Measurements from ENCODE around the gene BCKDHB. TPM values are rescaled to one million over a fixed set of nuclear protein-coding genes. Genes with fewer than 3 reads are reported as not detected.

Gene BCKDHB
- total and polyA plus RNA-seq, 2 donors (not counting 3 experiments of a cell fraction or from before 2014, with no cell fraction given), result 5.6 to 12.2 TPM

GRCh38 chr6:80268865-80269730 lies 162.6 kb downstream of the BCKDHB start:
- dilution Hi-C loops (cut with MboI; ENCODE audit: extremely low pct_ligation_motif_present, low sequenced_read_pairs), result no loop called here
- H3K9ac ChIP-seq (replicated peaks; ENCODE audit: extremely low read depth, insufficient read depth, low read length), result no peak overlapping the region
- H3K4me3 ChIP-seq (replicated peaks in 1 of 3; ENCODE audit: insufficient read depth in 1 of 3, low read depth in 1 of 3, low read length in 3 of 3), result no peak overlapping the region

More at GRCh38 chr6:80268865-80269730, 162.6 kb downstream of the BCKDHB start:
- Histone ChIP-seq H2AFZ (ENCODE audit: low read depth, low read length) (no peak overlapping the region), H3K79me2 (ENCODE audit: control insufficient read depth, insufficient read depth, low read length) (no peaks in the 10 kb centered on the region), H3K4me2 (ENCODE audit: insufficient read depth, low read length) (no peak overlapping the region), H3K36me3 (ENCODE audit: control insufficient read depth in 2 of 2, extremely low read depth in 1 of 2, insufficient read depth in 2 of 2, low read length in 2 of 2) (no peaks in the 10 kb centered on the region), H3K9me1 (replicated peaks; ENCODE audit: control insufficient read depth, extremely low read depth, insufficient read depth, low read length) (no peaks in the 10 kb centered on the region), H3K4me1 (ENCODE audit: control insufficient read depth, extremely low read depth, insufficient read depth, low read length) (no peaks in the 10 kb centered on the region), H3K27me3 (ENCODE audit: control insufficient read depth in 2 of 2, insufficient read depth in 2 of 2, low read length in 2 of 2) (no peaks in the 10 kb centered on the region), H3K9me3 (replicated peaks; ENCODE audit: control insufficient read depth, insufficient read depth, low read length) (no peaks in the 10 kb centered on the region), H4K20me1 (replicated peaks; ENCODE audit: control insufficient read depth, extremely low read depth, insufficient read depth, low read length) (no peaks in the 10 kb centered on the region), H3K27ac (ENCODE audit: insufficient read depth, low read depth, low read length) (no peak overlapping the region)
- no peak for FAIRE-seq
- CTCF ChIA-PET, result no interaction called here
- intact Hi-C loops (cut with micrococcal nuclease), result no loop called here
- no TSS peak for BruUV-seq (replicated peaks)
- no peak for TF ChIP-seq POLR2AphosphoS5 (IDR thresholded peaks at IDR 0.05; ENCODE audit: insufficient read depth, low read depth, low read length)
- no peak for TF ChIP-seq JUN (IDR thresholded peaks at IDR 0.05; ENCODE audit: borderline replicate concordance, insufficient read depth, insufficient read length, low read depth)
- TF ChIP-seq MYC (IDR thresholded peaks at IDR 0.05; ENCODE audit: low read depth, low read length), result no peak
- TF ChIP-seq MAX (IDR thresholded peaks at IDR 0.05; ENCODE audit: insufficient read depth, insufficient read length), result no peak
- TF ChIP-seq, protein P1, sequence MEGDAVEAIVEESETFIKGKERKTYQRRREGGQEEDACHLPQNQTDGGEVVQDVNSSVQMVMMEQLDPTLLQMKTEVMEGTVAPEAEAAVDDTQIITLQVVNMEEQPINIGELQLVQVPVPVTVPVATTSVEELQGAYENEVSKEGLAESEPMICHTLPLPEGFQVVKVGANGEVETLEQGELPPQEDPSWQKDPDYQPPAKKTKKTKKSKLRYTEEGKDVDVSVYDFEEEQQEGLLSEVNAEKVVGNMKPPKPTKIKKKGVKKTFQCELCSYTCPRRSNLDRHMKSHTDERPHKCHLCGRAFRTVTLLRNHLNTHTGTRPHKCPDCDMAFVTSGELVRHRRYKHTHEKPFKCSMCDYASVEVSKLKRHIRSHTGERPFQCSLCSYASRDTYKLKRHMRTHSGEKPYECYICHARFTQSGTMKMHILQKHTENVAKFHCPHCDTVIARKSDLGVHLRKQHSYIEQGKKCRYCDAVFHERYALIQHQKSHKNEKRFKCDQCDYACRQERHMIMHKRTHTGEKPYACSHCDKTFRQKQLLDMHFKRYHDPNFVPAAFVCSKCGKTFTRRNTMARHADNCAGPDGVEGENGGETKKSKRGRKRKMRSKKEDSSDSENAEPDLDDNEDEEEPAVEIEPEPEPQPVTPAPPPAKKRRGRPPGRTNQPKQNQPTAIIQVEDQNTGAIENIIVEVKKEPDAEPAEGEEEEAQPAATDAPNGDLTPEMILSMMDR (IDR thresholded peaks at IDR 0.05; ENCODE audit: extremely low read depth in 1 of 2, insufficient read depth in 1 of 2, low read depth in 1 of 2, low read length in 2 of 2), result no peak
- TF ChIP-seq GATA2 (IDR thresholded peaks at IDR 0.05; ENCODE audit: insufficient read depth, insufficient read length, low read depth, low read length), result no peak
- no peak for TF ChIP-seq POLR2A (IDR thresholded peaks at IDR 0.05; ENCODE audit: low read depth, low read length)
- POLR2A ChIA-PET, result no interaction called here
- no peak for DNase-seq (ENCODE audit: low read depth, low spot score)

Data from endothelial cell of umbilical vein (primary cell).